ENCODE data around the gene PELO.

GRCh38 chr5:52777186-52777585 is 10.5 kb upstream of the PELO start:
- TF ChIP-seq KLF7 (tag by site-specific recombination; IDR thresholded peaks at IDR 0.05; ENCODE audit: borderline replicate concordance) (no peak), ZNF621 (tag by site-specific recombination; IDR thresholded peaks at IDR 0.05) (no peak), ZNF133 (tag by site-specific recombination; IDR thresholded peaks at IDR 0.05) (no peak), REST (tag by site-specific recombination; IDR thresholded peaks at IDR 0.05) (no peak), KLF9 (tag by site-specific recombination; IDR thresholded peaks at IDR 0.05; ENCODE audit: low read depth) (no peak), GLI2 (tag by site-specific recombination; IDR thresholded peaks at IDR 0.05; ENCODE audit: borderline replicate concordance, low read depth) (no peak), ZBTB8A (tag by site-specific recombination; IDR thresholded peaks at IDR 0.05) (no peak), YY1 (tag by site-specific recombination; IDR thresholded peaks at IDR 0.05) (no peak), ZSCAN4 (tag by site-specific recombination; IDR thresholded peaks at IDR 0.05) (no peak), ZNF777 (tag by site-specific recombination; IDR thresholded peaks at IDR 0.05; ENCODE audit: borderline replicate concordance) (no peak)
- TF ChIP-seq, protein P1, sequence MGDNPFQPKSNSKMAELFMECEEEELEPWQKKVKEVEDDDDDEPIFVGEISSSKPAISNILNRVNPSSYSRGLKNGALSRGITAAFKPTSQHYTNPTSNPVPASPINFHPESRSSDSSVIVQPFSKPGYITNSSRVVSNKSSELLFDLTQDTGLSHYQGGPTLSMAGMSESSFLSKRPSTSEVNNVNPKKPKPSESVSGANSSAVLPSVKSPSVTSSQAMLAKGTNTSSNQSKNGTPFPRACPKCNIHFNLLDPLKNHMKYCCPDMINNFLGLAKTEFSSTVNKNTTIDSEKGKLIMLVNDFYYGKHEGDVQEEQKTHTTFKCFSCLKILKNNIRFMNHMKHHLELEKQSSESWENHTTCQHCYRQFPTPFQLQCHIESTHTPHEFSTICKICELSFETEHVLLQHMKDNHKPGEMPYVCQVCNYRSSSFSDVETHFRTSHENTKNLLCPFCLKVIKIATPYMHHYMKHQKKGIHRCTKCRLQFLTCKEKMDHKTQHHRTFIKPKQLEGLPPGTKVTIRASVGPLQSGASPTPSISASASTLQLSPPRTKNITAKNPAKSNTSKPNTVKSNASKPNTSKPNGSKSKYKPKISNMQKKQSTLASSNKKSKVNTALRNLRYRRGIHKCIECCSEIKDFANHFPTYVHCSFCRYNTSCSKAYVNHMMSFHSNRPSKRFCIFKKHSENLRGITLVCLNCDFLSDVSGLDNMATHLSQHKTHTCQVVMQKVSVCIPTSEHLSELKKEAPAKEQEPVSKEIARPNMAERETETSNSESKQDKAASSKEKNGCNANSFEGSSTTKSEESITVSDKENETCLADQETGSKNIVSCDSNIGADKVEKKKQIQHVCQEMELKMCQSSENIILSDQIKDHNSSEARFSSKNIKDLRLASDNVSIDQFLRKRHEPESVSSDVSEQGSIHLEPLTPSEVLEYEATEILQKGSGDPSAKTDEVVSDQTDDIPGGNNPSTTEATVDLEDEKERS (tag by site-specific recombination; IDR thresholded peaks at IDR 0.05): no peak
- TF ChIP-seq, protein P2, sequence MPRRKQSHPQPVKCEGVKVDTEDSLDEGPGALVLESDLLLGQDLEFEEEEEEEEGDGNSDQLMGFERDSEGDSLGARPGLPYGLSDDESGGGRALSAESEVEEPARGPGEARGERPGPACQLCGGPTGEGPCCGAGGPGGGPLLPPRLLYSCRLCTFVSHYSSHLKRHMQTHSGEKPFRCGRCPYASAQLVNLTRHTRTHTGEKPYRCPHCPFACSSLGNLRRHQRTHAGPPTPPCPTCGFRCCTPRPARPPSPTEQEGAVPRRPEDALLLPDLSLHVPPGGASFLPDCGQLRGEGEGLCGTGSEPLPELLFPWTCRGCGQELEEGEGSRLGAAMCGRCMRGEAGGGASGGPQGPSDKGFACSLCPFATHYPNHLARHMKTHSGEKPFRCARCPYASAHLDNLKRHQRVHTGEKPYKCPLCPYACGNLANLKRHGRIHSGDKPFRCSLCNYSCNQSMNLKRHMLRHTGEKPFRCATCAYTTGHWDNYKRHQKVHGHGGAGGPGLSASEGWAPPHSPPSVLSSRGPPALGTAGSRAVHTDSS (tag by site-specific recombination; IDR thresholded peaks at IDR 0.05): no peak
- TF ChIP-seq, protein P3, sequence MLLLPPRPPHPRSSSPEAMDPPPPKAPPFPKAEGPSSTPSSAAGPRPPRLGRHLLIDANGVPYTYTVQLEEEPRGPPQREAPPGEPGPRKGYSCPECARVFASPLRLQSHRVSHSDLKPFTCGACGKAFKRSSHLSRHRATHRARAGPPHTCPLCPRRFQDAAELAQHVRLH (tag by site-specific recombination; IDR thresholded peaks at IDR 0.05): no peak

All from HEK293 (cell line).